Left ventricle myocardium superior (tissue), 1 donor: ENCODE measurements around the gene RPA4. TPM values are rescaled to one million over a fixed set of nuclear protein-coding genes. Genes with fewer than 3 reads are reported as not detected.

Experiments
- total RNA-seq: library from RNA; stranded (reverse); fragmentation: NEBNext Ultra II Directional; extraction: Animal tissue kit (Norgen Biotek cat#: 25700); gene quantifications from one replicate; pipeline ENCODE4 v1.2.1, GENCODE V29; 2021
- donor health status: DM: no; HTN: yes; CAD: no; lungs with severe emphysema.

RPA4 gene
- total RNA-seq, 1 donor from 2014 or later = 0.22 TPM

Other genes with a start within 250 kb of the RPA4 start
- gene DIAPH2, start 199.1 kb upstream of the RPA4 start, total RNA-seq = 9.8 TPM